CD4-positive, alpha-beta T cell treated with Interferon alpha-2 for 1 hour (primary cell): Measurements from ENCODE around the gene MYOZ3.

Experiments
- DNase-seq, 2 donors: peaks; one replicate each; pipeline ENCODE4 v3.0.0-alpha.2; 2020 to 2022

Gene MYOZ3

GRCh38 chr5:150627731-150628545 is 33.1 kb upstream of the MYOZ3 start:
- no peak for DNase-seq

- DNase-seq, result no peak
Observed at GRCh38 chr5:150628936-150629485, 32.0 kb upstream of the MYOZ3 start.

- DNase-seq, result no peak
Observed at GRCh38 chr5:150630016-150630415, 31.0 kb upstream of the MYOZ3 start.

DNA sequence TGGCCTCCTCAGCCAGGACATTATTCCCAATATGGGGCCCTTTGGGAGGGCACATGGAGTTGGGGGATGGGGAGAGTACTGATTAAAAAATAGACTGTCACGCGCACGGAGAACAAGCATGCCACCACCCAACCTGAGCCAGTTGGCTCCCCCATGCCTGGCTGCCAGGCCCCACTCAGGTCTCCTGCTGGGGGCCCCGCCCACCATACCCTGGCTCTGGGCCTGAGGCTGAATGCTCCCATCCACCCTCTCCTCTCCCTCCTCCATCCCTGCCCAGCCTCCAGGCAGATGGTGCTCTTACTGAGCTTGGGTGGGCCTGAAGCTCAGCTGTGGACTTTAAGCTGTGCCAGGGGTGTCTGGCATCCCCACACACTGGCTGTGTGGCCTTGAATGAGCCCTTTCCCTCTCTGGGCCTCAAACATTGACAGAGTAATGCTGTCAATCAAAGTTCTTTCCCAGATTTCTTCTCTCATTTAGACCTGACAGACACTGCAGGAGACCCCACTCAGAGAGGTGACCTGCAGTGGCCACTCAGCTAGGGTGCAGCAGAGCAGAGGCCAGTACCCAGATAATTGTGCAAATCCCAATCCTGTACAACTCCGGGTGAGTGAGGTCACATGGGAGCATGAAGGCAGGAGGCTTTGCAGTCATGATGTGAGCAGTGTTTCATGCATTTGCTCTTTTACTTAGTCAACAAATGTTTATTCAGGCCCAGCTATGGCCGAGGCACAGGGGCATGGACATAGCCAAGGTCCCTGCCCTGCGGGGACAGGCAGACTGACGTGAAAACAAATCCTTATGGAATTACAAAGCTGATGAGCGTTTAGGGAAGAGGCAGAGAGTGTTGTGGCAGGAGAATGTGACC is 30.4 kb upstream of the MYOZ3 start:
- DNase-seq, result no peak

- DNase-seq, result no peak
Observed at GRCh38 chr5:150631326-150631701, 29.7 kb upstream of the MYOZ3 start.

DNA sequence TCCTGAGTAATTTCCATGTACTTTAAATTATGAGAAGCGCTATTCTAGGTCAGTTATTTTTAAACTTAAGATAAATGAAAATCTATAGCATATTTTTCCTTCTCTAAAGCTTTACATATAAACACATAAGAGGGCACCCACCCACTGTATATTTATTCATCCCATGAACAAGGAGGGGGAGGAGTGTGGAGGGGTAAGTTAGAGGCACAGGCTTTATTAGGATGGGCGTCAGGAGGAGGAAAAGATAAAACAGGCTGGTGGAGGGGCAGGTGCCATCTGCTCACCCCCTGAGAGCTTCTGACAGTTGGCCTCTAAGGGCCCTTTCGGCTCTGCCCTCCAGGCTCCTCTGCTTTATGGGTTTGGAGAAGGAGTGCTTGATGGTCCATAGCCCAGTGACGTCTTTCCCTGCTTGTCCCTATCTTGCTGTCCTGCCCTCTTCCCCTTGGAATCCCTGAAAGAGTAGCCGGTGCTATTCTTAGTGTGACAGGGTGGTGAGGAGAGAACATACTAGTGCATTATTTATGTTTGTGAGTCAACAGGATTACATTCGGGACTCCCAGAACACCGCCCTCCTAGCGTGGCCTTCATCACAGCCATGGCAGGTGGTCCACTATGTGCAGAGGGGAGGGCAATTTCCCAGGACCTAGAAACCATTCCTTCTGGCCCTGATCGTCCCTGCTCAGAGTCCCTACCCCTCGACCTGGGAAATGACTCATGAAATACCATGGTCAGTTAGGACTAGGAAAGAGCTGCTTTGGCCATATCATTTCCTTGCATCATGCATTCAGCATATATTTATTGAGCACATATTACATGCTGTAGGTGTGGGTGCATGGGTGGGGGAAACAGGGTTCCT is 28.5 kb upstream of the MYOZ3 start:
- DNase-seq, result no peak

DNA sequence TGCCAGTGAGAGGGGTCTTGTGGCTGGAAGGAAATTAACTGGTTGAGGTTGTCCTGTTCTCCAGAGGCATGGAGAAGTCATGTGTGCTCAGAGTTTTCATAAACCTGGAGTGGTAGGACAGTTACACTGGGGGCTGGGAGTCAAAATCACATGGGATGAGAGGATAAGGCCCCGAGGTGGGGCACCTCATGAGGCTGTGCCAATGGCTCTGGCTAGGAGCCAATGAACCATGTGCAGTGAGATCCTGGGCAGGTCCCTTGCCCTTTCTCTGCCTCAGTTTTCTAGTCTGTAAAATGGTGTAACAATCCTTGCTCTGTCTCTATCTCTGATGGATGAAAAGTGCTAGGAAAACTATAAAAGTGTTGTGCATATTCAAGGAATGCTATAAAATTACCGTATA is 27.6 kb upstream of the MYOZ3 start:
- DNase-seq, result no peak

DNA sequence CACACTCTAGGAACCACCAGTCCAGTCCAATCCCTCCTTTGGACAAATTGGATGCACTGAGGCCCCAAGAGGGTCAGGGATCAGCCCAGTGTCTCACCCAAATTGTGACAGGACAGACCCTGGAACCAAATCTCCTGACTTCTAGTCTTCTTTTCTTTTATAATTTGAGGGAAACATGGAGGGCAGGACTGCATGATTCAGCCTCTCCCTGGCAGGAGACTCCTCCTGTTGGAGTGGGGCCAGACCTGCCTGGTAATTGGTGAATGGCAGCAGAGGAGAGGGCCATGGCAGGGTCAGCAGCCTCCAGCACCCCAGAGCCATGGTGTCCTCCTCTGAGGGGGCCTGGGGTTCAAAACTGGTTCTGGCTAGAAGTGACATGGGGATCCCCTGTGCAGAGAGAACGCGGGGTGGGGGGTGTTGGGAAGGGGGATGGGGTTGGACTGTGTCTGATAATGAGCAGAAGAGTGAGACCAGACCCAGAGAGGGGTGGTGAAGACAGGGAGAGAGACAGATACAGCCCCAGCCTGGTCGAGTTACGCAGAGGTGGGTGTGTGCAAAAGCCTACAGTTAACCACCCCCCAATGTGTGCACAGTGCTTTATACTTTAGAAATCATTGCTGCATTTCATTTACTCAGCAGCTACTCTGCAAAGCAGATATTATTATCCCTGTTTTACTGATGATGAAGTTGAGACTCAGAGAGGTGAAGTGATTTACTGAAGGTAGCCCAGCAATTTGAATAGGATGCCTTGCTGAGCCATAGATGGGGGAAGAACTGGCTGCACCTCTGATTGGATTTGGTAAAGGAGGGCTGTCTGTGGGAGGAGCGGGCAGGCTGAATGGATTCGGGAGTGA is 24.4 kb upstream of the MYOZ3 start:
- no peak for DNase-seq

DNA sequence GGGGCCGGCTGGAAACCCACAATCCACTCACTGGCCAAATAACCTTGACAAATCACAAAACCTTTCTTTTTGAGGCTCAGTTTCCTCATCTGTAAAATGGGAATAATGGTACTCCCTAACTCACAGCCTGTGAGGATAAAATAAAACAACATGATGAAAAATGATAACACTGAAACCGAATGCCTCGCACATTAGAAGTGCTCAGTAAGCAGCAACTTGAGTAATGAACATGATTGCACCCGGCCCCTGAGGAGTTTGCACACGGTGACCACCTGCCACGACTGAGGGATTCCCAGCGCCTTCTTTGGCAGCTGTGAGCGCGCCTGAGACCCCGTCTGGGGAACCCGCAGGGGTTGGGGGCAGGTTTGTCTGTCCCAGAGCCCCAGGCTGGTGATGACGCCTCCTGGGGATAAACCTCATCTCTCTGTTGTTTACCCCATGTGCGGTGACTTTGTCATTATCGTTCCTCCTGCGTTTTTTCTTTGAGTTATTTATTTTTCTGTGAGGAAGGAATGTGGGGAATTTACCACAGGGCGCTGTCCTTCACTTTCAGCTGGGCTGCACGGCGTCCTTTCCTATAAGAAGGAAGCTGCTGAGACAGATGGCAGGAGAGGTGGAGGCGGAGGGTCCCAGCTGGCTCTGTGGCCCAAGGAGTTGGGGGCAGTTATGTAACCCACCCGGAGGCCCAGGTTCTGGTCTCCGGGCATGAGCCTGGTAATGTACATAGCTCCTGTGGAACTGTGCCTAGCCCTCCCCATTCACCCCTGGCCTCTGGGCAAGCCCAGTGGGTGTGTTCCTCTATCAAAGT is 23.6 kb upstream of the MYOZ3 start:
- DNase-seq, result no peak

- DNase-seq, result no peak
Observed at GRCh38 chr5:150638053-150638444, 23.0 kb upstream of the MYOZ3 start.

GRCh38 chr5:150638488-150639376 is 22.3 kb upstream of the MYOZ3 start:
- no peak for DNase-seq

DNA sequence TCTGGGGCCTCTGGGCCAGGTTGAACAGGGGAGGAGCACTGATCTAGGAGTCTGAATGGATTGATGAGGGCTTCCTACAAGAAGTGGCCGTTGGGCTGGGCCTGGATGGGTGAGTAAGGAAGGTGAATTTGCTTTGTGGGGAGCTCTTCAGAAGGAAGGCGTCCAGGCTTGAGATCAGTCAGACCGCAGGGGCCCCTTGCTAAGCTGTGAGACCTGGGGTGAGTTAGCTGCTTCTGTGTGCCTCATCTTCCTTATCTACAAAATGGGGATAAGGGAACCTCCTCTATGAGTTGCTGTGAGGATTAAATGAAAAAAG is 21.7 kb upstream of the MYOZ3 start:
- DNase-seq, result no peak

DNA sequence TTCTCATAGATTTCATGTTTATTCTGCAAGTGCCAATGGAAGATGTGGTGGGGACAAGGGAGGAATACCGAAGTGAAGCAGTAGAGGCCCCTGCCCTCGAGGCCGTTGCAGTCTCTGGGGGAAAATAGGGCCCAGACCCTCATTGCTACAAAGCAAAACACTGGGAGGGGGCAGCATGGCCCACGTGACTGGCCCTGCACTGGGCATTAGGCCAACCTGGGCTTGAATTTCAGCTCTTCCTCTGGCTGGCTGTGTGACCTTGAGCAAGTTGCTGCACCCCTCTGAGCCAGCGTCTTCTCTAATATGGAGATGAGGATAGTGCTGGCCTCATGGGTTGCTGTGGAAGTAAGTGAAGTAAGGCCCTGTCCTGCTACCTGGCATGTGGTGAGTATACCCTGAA is 21.3 kb upstream of the MYOZ3 start:
- DNase-seq, result no peak

- no peak for DNase-seq
Observed at GRCh38 chr5:150640311-150641005, 20.6 kb upstream of the MYOZ3 start, which contains the start of gene SYNPO. Gene SYNPO, plus strand, starts transcription at chr5:150640660. Its CDS starts 7,616 bp downstream, at chr5:150648276.

- DNase-seq, result no peak
Observed at GRCh38 chr5:150641006-150641570, 20.0 kb upstream of the MYOZ3 start.

DNA sequence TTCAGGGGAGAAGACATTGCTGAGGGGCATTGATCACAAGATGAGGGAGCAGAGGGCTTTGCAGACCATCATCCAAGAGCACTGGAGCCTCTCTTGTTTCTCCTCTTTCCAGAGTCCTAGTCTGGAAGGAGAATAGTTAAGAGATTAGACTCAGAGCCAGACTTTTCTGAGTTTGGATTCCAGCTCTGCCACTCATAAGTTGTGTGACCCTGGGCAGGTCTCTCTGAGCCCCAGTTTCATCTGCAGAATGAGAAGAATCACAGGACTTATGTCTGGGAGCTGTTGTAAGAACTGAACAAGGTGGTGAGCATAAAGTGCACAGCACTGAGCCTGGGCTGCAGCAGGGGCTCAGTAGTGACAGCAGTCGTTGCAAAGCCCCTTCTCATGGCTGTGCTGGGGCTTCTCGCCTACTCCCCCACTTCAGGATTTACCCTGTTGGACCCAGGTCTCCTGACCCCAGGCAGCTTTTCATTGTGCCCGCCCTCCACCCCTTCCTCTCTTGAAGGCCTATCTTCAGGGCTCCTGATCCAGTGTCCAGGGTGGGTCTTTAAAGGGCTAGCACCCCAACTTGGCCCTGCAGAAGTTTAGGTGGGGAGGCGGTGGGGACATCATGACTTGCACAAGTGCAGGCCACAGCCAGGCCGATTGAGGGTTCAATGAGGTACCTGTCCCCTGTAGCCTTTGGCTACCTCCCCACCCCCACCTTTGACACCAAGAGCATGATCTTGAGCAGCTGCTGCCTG is 19.1 kb upstream of the MYOZ3 start:
- no peak for DNase-seq

GRCh38 chr5:150642567-150642927 is 18.5 kb upstream of the MYOZ3 start:
- DNase-seq, result no peak

GRCh38 chr5:150642991-150643710 is 17.9 kb upstream of the MYOZ3 start:
- DNase-seq, result no peak
